ENCODE data around the gene ADIPOR2.
"Not testable (repeated sequence)": the region's sequence is repeated elsewhere in the genome, so short reads cannot be mapped to it uniquely, and the experiment has no call there.

Gene ADIPOR2

GRCh38 chr12:1691123-1692007 is 495 bp downstream of the ADIPOR2 start:
- peak; percentile 76 for DNase-seq (ENCODE audit: low read depth)
- no peak for TF ChIP-seq MYC (IDR thresholded peaks at IDR 0.05; ENCODE audit: low read depth, low read length)
- no peak for TF ChIP-seq POLR2A (IDR thresholded peaks at IDR 0.05; ENCODE audit: extremely low read depth, insufficient read length)
- no peak for TF ChIP-seq CTCF (IDR thresholded peaks at IDR 0.05; ENCODE audit: low read depth, low read length)
- no peak for TF ChIP-seq MAX (IDR thresholded peaks at IDR 0.05; ENCODE audit: low read depth, low read length)

GRCh38 chr12:1692226-1692625 is 1.4 kb downstream of the ADIPOR2 start:
- H3K4me3 ChIP-seq (ENCODE audit: low read depth, low read length): peak overlapping the region; percentile 79
- DNase-seq (ENCODE audit: low read depth): no peak
- TF ChIP-seq MAX (IDR thresholded peaks at IDR 0.05; ENCODE audit: low read depth, low read length): no peak

More at GRCh38 chr12:1691123-1692007, 495 bp downstream of the ADIPOR2 start:
- peak overlapping the region; percentile 79 for H3K4me3 ChIP-seq (ENCODE audit: low read depth, low read length)

- peak; percentile 71 for DNase-seq (ENCODE audit: low read depth)
- H3K4me3 ChIP-seq (ENCODE audit: low read depth, low read length): peak overlapping the region; percentile 79
- TF ChIP-seq MAX (IDR thresholded peaks at IDR 0.05; ENCODE audit: low read depth, low read length) (peak; percentile 45; the same call in 1 of the 2 replicates), MYC (IDR thresholded peaks at IDR 0.05; ENCODE audit: low read depth, low read length) (peak; percentile 35), CTCF (IDR thresholded peaks at IDR 0.05; ENCODE audit: low read depth, low read length) (no peak)
These were observed 2.2 kb downstream of the ADIPOR2 start for GRCh38 chr12:1692895-1693610.

GRCh38 chr12:1695097-1695496 is 4.2 kb downstream of the ADIPOR2 start:
- DNase-seq (ENCODE audit: low read depth); H3K4me3 ChIP-seq (ENCODE audit: low read depth, low read length): not testable (repeated sequence)

- H3K4me3 ChIP-seq (ENCODE audit: low read depth, low read length): no peak overlapping the region
- no peak for DNase-seq (ENCODE audit: low read depth)
These were observed 5.2 kb downstream of the ADIPOR2 start for GRCh38 chr12:1695886-1696670.

More at GRCh38 chr12:1695886-1696670, 5.2 kb downstream of the ADIPOR2 start:
- TF ChIP-seq MAX (IDR thresholded peaks at IDR 0.05; ENCODE audit: low read depth, low read length) (no peak), MYC (IDR thresholded peaks at IDR 0.05; ENCODE audit: low read depth, low read length) (no peak), POLR2A (IDR thresholded peaks at IDR 0.05; ENCODE audit: extremely low read depth, insufficient read length) (no peak), CTCF (IDR thresholded peaks at IDR 0.05; ENCODE audit: low read depth, low read length) (no peak)
